ENCODE data around the gene GNAI2.

GRCh38 chr3:50265571-50265970 lies 29.6 kb downstream of the GNAI2 start:
- no peak for TF ChIP-seq ZNF274 (IDR thresholded peaks at IDR 0.05; ENCODE audit: low read depth, low read length)
- no peak for TF ChIP-seq YY1 (IDR thresholded peaks at IDR 0.05; ENCODE audit: insufficient read depth, insufficient read length)
